Uterus (tissue), 2 donors: ENCODE data around the gene OAS2.

Experiments used
- CTCF ChIP-seq, 4 experiments: fragments of 200-600 bp in 2 of 4; fragments of 450-650 bp in 2 of 4; sonication (generic) in 2 of 4; IDR thresholded peaks; one replicate each; pipeline ENCODE4 v1.5.1; 2016 to 2019; ENCODE audit warnings: antibody characterized with exemption in 4 of 4, mild to moderate bottlenecking in 2 of 4, moderate library complexity in 1 of 4
- POLR2A ChIP-seq, 2 donors: fragments of 450-650 bp; IDR thresholded peaks; one replicate each; pipeline ENCODE4 v1.6.1; 2016; ENCODE audit warnings: antibody characterized with exemption in 2 of 2, mild to moderate bottlenecking in 1 of 2, moderate library complexity in 1 of 2

DNA sequence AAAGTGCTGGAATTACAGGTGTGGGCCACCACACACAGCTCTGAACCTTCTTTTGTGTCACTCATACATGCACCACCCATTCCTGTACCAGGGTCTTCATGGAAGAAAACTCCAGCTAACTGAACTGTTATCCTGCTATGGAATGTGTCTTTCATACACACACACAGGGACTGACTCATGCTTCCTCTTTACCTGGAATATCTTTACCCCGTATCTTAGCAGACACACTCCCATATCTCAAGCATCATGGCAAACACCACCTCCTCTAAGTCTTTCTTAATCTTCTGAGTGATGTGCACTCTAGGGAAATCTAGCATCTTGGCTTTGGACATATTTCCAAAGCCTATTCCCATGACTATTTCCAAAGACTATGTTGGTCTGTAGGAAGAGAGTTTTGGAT, 43.2 kb downstream of the OAS2 start:
- TF ChIP-seq POLR2A (IDR thresholded peaks at IDR 0.05) = no peak
- TF ChIP-seq CTCF (IDR thresholded peaks at IDR 0.05) = no peak
